GM12892 (cell line): ENCODE results near the gene DNMT1.

Experiments
- POLR2A ChIP-seq: IDR thresholded peaks from 2 replicates; pipeline ENCODE4 v1.6.1; 2011; ENCODE audit warnings: low read depth, low read length, control low read depth
- POLR2AphosphoS5 ChIP-seq: IDR thresholded peaks from 2 replicates; pipeline ENCODE4 v1.6.1; 2011; ENCODE audit warnings: low read depth, low read length, control low read depth
- TAF1 ChIP-seq: IDR thresholded peaks from 2 replicates; pipeline ENCODE4 v1.6.1; 2011; ENCODE audit warnings: low read depth, mild to moderate bottlenecking, control low read depth, low read length, borderline replicate concordance

GRCh38 chr19:10205636-10206035 lies 10.9 kb upstream of the DNMT1 start:
- TF ChIP-seq POLR2AphosphoS5 = no peak
- TF ChIP-seq TAF1 = no peak
- TF ChIP-seq POLR2A = no peak
